GM18526 (cell line): ENCODE data around the gene KDM4B.

ENCODE experiments used
- POLR2A ChIP-seq: IDR thresholded peaks from 3 replicates; pipeline ENCODE4 v1.6.1; 2011; ENCODE audit not compliant: insufficient read length; ENCODE audit errors: extremely low read depth

Gene KDM4B

DNA sequence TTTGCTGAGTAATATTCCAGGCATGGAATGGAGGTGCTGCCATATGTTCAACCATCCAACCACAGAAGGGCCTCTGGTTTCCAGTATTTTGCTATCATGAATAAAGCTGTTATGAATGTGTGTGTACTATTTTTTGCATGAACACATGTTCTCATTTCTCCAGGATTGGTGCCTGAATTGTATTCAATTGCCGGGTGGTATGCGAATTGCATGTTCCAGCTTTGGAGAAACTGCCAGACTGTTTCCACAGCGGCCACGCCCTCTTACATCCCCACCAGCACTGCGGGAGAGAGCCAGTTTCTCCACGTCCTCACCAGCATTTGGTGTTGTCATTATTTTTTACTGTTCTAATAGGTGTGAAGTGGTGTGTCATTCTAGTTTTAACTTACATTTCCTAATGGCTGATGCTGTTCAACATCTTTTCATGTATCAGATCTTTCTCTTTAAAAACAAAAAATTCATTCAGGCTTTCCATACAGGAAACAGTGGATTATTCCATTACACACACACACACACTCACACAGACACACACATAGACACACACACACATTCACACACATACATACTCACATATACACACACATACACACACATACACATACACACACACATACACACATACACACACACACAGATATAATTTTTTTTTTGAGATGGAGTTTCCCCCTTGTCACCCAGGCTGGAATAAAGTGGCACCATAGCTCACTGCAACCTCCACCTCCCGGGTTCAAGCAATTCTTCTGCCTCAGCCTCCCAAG is 217.6 kb downstream of the KDM4B start:
- no peak for TF ChIP-seq POLR2A

DNA sequence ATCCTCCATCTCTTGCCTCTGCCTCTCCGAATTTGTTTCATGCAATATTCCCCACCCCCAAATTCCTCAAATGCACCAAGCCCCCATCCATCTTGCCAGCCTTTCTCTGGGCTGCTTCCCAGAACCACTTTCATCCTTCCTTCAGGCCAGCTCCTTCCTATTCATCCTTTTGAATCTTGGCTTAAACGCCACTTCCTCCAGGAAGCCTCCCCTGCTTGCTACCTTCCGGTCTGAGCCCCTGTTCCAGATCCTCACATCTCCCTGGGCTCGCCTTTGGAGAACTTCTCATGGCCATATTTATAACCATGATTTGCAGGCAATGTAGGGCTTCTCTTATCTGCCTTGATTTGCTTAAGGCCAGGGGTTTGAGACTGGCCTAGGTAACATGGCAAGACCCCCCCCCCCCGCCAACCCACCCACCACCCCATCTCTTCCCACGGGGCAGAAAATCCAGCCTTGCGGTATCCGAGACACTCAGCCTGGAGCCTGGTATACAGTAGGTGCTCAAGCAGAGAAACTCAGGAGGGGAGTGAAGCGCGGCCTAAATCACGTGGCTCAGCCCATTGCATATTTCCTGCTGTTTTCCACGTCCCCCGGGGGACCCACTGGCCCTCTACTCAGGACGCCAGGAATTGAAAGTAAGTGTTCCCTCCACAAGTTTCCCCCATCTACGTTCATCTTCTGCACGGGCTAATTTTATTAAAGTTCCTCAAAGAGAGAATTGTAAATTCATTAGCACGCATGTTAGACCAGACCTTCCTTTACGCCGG is 219.8 kb downstream of the KDM4B start:
- no peak for TF ChIP-seq POLR2A

DNA sequence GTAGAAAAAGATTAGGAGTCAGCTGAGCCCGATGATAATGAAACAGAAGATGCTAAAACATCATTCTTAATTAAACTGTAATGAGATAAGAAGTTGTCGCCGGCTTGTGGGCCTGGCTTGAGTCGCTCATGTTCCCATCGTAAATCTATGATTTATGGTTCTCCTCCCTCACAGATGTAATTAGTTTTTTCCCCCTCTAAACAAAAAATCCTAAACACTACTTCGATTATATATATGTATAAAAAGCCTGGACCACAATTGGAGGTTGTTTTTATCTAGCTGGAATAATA is 220.3 kb downstream of the KDM4B start:
- no peak for TF ChIP-seq POLR2A

DNA sequence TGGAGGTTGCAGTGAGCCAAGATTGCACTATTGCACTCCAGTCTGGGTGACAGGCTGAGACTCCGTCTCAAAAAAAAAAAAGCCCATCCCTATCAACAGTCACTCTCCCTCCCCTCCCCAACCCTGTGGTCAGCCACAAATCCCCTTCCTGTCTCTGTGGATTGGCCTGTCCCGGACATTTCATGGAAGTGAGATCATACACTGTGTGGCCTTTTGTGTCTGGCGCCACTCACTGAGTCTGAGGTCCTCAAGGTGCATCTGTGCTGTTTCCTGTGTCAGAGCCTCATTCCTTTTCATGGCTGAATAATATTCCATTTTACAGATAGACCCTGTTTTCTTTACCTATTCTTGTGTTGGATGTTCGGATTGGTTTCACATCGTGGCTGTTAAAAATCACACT is 222.2 kb downstream of the KDM4B start:
- no peak for TF ChIP-seq POLR2A

DNA sequence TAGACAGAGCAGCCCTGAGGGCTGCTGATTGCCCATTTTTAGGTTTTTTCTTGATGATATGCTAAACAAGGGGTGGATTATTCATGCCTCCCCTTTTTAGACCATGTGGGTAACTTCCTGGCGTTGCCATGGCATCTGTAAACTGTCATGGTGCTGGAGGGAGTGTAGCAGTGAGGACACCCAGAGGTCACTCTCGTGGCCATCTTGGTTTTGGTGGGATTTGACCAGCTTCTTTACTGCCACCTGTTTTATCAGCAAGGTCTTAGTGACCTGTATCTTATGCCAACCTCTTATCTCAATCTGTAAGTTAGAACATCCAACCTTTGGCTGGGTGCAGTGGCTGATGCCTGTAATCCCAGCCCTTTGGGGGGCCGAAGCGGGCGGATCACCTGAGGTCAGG is 223.7 kb downstream of the KDM4B start:
- TF ChIP-seq POLR2A, result no peak

DNA sequence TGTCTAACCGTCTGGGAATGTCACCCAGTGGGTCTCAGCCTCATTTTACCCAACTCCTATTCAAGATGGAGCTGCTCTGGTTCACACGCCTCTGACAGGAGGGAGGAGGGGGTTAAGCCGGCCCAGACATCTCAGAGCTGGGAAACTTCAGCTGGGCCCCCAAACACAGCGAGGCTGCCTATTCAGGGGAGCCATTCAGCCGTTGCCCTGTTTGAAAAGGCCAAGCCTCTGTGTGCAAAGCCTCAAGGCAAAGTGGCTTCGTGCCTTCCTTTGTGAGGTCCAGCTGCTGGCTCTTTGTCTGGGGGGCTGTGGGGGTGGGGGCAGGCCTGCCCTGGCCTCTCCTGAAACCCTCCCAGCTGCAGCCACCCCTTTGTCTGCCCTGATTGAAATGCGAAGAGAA is 224.3 kb downstream of the KDM4B start:
- no peak for TF ChIP-seq POLR2A

DNA sequence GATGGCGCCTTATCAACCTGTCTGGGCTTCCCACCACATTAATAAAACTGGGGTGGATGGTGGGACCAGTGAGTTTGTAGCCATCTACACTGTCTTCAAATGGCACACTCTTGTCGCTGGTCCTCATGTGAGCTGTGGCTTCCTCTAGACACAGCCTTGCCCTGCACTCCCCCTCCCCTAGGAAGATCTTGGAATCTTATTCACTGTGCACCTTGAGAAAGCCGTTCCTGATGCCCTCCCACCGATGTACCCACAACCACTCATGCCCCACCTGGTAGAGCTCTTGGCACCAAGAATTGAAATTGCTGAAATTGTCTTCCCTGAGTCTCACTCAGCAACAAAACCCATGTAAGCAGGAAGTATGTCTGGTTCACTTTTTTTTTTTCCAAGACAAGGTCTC is 225.7 kb downstream of the KDM4B start:
- no peak for TF ChIP-seq POLR2A

DNA sequence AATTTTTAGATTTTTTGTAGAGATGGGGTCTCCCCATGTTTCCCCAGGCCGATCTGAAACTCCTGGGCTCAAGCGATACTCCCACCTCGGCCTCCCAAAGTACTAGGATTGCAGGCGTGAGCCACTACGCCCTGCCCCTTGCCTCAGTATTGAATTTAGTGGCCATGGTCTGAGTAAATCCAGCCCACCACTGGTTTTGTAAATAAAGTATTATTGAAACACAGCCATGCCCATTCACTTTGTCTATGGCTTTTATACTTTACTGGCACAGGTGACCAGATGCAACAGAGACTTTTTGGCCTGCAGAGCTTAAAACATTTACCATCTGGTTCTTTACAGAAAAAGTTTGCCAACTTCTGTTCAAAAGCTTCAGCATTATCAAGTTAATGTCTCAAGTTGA is 227.9 kb downstream of the KDM4B start:
- no peak for TF ChIP-seq POLR2A

DNA sequence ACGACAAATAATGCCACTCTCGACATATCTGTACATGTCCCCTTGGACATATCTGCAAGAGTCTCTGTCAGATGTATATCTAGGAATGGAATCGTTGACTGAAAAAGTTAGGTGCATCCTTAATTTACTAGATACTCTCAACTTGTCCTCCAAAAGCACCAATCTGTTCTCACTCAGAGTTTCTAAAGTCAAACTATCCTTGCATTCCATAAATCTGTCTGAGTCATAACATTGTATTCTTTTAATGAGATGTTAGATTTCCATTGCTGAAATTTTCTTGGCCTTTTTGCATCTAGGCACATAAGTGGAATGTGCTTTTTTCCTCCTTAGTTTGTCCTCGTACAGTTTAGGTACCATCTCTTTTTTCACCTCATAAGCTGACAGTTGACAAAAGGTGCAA is 231.9 kb downstream of the KDM4B start:
- TF ChIP-seq POLR2A, result no peak

DNA sequence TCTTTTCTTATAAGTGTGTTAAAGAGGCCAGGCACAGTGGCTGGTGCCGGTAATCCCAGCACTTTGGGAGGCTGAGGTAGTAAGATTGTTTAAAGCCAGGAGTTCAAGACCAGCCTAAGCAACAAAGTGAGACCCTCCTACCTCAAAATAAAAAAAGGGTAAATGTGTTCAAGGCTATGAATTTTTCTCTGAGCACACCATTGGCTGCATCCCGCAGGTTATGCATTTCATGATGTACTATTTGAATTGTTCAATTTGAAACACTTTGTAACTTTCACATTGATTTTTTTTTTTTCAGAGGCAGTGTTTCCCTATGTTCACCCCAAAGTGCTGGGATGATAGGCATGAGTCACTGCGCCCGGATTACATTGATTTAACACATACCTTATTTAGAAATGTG is 233.6 kb downstream of the KDM4B start:
- TF ChIP-seq POLR2A, result no peak
